Measurements from ENCODE around the gene ARHGAP30.

The ARHGAP30 gene

DNA sequence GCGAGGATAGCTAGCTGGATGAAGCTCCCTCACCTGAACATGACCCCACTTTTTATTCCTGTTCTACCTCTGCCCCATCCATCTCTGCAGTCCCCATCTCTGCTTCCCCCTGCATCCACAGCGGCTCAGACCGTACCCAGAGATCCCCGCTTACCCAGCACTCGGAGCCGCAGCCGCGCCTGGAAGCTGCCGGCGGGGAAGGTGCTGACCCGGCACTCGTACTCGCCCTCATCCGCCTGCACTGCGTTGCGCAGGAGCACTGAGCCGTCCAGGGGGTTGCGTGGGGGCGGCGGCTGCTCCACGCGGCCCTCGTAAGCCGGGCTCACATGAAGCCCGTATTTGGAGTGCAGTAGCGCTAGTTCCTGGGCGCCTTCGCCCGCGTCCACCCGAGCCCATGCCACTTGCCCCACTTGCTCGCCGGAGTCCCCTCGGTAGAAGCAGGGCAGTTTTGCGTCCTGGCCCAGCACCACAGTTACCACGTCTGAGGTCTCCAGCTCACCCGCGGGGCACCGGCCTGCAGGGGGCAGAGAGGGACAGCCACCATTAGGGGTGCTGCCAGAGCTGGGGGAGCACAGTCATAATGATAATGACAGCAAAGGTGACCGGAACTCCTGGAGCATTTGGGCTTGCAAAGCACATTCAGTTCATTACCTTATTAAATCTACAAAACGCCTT is 9.9 kb upstream of the ARHGAP30 start:
- TF ChIP-seq, protein P1, sequence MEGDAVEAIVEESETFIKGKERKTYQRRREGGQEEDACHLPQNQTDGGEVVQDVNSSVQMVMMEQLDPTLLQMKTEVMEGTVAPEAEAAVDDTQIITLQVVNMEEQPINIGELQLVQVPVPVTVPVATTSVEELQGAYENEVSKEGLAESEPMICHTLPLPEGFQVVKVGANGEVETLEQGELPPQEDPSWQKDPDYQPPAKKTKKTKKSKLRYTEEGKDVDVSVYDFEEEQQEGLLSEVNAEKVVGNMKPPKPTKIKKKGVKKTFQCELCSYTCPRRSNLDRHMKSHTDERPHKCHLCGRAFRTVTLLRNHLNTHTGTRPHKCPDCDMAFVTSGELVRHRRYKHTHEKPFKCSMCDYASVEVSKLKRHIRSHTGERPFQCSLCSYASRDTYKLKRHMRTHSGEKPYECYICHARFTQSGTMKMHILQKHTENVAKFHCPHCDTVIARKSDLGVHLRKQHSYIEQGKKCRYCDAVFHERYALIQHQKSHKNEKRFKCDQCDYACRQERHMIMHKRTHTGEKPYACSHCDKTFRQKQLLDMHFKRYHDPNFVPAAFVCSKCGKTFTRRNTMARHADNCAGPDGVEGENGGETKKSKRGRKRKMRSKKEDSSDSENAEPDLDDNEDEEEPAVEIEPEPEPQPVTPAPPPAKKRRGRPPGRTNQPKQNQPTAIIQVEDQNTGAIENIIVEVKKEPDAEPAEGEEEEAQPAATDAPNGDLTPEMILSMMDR (IDR thresholded peaks at IDR 0.05; ENCODE audit: insufficient read depth, low read length, poor library complexity, severe bottlenecking): peak; percentile 36
- DNase-seq (ENCODE audit: extremely low read depth, insufficient read length): no peak
- Histone ChIP-seq H3K36me3 (ENCODE audit: control insufficient read depth, insufficient read depth, low read length) (no peaks in the 10 kb centered on the region), H3K27me3 (replicated peaks; ENCODE audit: control insufficient read depth, insufficient read depth, low read length) (no peaks in the 10 kb centered on the region), H3K4me3 (replicated peaks; ENCODE audit: low read depth, low read length) (no peak overlapping the region)

DNA sequence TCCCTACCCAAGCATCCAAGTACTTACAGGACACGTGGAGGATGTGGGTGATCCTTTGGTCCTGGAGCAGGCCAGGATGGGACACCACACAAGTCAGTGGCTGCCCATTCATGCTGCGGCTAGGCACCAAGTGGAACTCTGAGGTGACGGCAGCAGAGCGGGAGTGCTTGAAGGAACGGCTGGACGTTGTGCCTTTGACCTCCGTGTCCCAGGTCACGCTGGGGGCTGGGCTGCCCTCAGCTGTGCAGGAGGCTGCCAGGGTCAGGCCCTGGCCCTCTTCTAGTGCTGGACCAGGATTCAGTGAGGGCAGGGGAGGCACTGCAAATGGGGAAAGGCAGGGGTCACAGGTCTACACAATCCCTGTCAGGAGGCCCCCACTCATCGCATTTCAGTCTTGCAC is 7.7 kb upstream of the ARHGAP30 start:
- Histone ChIP-seq H3K36me3 (ENCODE audit: control insufficient read depth, insufficient read depth, low read length) (no peaks in the 10 kb centered on the region), H3K27me3 (replicated peaks; ENCODE audit: control insufficient read depth, insufficient read depth, low read length) (no peaks in the 10 kb centered on the region), H3K4me3 (replicated peaks; ENCODE audit: low read depth, low read length) (no peak overlapping the region)
- TF ChIP-seq, protein P1 (IDR thresholded peaks at IDR 0.05; ENCODE audit: insufficient read depth, low read length, poor library complexity, severe bottlenecking): no peak
- no peak for DNase-seq (ENCODE audit: extremely low read depth, insufficient read length)

DNA sequence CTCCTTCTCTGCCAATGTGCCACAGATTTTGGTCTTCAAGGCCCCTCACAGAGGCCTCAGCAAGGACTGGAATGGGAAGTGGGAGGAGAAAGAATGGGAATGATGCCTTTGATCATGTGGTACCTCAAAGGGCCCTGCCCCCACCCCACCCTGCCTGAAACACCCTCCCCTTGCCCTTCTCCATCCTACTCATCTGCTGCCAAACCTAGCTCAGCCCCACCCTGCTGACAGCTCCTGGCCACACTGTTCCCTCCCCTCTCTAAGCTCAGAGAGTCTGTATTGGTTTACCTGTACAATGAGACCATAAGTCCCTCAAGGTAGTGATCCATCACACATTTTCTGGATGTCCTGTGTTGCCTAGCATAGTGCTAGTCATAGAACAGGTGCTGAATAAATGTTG is 6.7 kb upstream of the ARHGAP30 start:
- no peak for DNase-seq (ENCODE audit: extremely low read depth, insufficient read length)
- H3K36me3 ChIP-seq (ENCODE audit: control insufficient read depth, insufficient read depth, low read length): no peaks in the 10 kb centered on the region

DNA sequence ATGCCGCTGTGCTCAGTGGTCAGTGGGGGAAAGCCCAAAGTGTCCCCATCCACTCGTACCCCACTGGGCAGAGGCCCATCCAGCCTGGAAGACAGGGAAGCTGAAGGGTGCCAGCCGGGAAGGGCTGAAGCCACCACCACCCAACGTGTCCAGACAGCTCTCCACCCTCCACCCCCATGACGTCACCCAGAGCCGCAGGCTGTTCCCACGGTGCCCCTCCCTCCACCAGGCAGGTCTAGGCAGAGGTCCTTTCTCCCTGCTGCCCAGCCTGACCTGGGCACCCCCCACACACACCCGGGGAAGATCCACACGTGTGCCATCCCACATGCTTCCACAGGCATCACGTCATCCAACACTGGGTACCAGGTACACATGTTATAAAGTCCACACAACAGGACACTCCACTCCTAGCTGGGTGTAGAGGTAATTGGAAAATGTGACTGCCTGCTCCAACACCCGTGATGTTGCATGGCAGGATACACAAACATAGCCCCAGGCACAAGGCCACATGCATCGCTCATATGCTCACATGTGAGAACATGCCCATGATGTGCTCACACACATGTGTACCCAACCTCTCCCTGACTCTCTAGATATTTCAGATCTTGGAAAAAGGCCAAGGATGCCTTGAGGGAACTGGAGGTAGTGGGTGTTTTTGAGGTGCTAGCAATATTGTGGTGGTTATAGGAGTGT is 5.1 kb upstream of the ARHGAP30 start:
- TF ChIP-seq, protein P1 (IDR thresholded peaks at IDR 0.05; ENCODE audit: insufficient read depth, low read length, poor library complexity, severe bottlenecking): no peak
- DNase-seq (ENCODE audit: extremely low read depth, insufficient read length): no peak
- peak overlapping the region; percentile 37 for H3K4me3 ChIP-seq (replicated peaks; ENCODE audit: low read depth, low read length)
- H3K27me3 ChIP-seq (replicated peaks; ENCODE audit: control insufficient read depth, insufficient read depth, low read length): no peaks in the 10 kb centered on the region
- H3K36me3 ChIP-seq (ENCODE audit: control insufficient read depth, insufficient read depth, low read length): no peaks in the 10 kb centered on the region

More for the DNA sequence above, 6.7 kb upstream of the ARHGAP30 start:
- Histone ChIP-seq H3K27me3 (replicated peaks; ENCODE audit: control insufficient read depth, insufficient read depth, low read length) (no peaks in the 10 kb centered on the region), H3K4me3 (replicated peaks; ENCODE audit: low read depth, low read length) (no peak overlapping the region)
- TF ChIP-seq, protein P1 (IDR thresholded peaks at IDR 0.05; ENCODE audit: insufficient read depth, low read length, poor library complexity, severe bottlenecking): no peak

DNA sequence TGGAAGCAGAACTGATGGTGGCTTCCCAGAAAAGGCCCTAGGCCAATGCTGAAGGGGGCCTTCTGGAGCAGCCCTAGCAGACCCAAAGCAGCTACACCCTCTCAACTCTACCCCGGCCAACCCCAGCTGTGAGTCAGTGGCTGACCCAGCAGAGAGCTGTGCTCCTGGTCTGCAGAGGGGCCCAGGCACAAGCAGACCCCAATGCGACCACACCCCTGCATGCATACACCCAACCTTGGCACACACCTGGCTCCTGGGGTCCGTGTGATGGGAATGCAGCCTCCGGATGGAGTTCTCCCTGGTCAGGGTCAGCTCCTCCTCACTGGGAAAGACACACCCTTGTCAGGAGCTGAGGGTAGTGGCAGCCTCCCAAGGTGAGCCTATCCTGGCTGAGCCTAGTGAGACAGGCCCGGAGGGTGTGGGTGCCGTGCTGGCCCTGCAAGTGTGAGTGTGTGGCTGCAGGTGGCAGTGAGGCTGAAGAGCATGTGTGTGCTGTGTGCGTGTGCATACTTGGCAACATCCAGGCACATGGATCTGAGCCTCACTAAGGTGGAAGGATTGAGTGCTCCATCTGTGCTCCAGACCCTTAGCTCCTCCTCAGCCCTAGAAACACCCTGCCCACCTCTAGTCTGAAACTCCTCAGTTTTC is 3.9 kb upstream of the ARHGAP30 start:
- DNase-seq (ENCODE audit: extremely low read depth, insufficient read length): no peak

More for the DNA sequence above, 3.9 kb upstream of the ARHGAP30 start:
- TF ChIP-seq, protein P1 (IDR thresholded peaks at IDR 0.05; ENCODE audit: insufficient read depth, low read length, poor library complexity, severe bottlenecking): no peak
- Histone ChIP-seq H3K36me3 (ENCODE audit: control insufficient read depth, insufficient read depth, low read length) (no peaks in the 10 kb centered on the region), H3K27me3 (replicated peaks; ENCODE audit: control insufficient read depth, insufficient read depth, low read length) (no peaks in the 10 kb centered on the region), H3K4me3 (replicated peaks; ENCODE audit: low read depth, low read length) (peak overlapping the region; percentile 37)
